ENCODE measurements around the gene EIF4E3. TPM values are rescaled to one million over a fixed set of nuclear protein-coding genes. Genes with fewer than 3 reads are reported as not detected.

The EIF4E3 gene
- polyA plus RNA-seq, 1 donor from 2014 or later: 11.4 TPM

DNA sequence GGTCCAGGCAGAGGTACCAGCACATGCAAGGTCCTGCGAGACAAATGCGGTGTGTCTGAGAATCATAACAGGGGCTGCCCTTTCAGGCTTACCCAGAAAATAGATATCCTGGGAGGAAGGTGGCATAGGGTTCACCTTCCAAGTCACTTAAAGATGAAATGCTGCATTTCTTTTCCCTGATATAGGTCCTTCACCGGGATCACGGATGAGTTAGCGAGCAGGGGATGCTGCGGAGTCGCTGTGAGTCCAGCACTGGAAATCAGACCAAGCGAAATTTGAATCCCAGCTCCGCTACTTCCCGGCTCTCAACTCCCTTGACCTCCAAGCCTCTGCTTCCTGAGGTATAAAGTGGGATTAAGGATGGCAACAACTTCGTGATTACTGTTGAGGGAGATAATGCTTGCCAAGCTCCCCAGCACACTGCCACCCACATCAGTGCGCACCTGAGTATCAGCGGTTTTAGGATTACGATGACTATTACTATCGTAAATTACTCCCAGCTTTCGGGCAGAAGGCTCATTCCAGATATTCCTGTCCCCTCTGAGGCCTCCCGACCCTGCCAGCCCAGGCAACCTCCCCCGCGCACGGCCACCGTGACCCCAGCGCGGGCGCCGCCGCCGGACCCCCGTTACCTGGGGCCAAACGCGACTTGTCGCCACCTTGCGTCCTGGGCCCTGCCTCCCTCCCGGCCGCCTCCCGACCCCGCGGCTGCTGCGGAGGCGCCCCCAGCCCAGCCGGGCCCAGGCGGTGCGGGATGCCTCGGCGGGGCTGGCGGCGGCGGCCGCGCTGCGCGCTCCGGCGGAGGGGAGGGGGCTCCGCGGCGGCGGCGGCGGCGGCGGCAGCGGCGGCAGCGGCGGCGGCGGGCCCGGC is 27.9 kb upstream of the EIF4E3 start:
- no peaks in the 10 kb centered on the region for H3K36me3 ChIP-seq (ENCODE audit: insufficient read depth, low read length)
- H3K27ac ChIP-seq (ENCODE audit: low read length): peak overlapping the region; percentile 20
- H3K9ac ChIP-seq (ENCODE audit: low read length): peak overlapping the region; percentile 78
- TF ChIP-seq, protein P1, sequence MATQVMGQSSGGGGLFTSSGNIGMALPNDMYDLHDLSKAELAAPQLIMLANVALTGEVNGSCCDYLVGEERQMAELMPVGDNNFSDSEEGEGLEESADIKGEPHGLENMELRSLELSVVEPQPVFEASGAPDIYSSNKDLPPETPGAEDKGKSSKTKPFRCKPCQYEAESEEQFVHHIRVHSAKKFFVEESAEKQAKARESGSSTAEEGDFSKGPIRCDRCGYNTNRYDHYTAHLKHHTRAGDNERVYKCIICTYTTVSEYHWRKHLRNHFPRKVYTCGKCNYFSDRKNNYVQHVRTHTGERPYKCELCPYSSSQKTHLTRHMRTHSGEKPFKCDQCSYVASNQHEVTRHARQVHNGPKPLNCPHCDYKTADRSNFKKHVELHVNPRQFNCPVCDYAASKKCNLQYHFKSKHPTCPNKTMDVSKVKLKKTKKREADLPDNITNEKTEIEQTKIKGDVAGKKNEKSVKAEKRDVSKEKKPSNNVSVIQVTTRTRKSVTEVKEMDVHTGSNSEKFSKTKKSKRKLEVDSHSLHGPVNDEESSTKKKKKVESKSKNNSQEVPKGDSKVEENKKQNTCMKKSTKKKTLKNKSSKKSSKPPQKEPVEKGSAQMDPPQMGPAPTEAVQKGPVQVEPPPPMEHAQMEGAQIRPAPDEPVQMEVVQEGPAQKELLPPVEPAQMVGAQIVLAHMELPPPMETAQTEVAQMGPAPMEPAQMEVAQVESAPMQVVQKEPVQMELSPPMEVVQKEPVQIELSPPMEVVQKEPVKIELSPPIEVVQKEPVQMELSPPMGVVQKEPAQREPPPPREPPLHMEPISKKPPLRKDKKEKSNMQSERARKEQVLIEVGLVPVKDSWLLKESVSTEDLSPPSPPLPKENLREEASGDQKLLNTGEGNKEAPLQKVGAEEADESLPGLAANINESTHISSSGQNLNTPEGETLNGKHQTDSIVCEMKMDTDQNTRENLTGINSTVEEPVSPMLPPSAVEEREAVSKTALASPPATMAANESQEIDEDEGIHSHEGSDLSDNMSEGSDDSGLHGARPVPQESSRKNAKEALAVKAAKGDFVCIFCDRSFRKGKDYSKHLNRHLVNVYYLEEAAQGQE (IDR thresholded peaks at IDR 0.05; ENCODE audit: borderline replicate concordance): no peak
- TF ChIP-seq SMC3 (conservative IDR thresholded peaks at IDR 0.05; ENCODE audit: poor library complexity) (peak; percentile 30), TAF1 (IDR thresholded peaks at IDR 0.05; ENCODE audit: low read depth) (no peak)
- TF ChIP-seq, protein P2, sequence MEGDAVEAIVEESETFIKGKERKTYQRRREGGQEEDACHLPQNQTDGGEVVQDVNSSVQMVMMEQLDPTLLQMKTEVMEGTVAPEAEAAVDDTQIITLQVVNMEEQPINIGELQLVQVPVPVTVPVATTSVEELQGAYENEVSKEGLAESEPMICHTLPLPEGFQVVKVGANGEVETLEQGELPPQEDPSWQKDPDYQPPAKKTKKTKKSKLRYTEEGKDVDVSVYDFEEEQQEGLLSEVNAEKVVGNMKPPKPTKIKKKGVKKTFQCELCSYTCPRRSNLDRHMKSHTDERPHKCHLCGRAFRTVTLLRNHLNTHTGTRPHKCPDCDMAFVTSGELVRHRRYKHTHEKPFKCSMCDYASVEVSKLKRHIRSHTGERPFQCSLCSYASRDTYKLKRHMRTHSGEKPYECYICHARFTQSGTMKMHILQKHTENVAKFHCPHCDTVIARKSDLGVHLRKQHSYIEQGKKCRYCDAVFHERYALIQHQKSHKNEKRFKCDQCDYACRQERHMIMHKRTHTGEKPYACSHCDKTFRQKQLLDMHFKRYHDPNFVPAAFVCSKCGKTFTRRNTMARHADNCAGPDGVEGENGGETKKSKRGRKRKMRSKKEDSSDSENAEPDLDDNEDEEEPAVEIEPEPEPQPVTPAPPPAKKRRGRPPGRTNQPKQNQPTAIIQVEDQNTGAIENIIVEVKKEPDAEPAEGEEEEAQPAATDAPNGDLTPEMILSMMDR (IDR thresholded peaks at IDR 0.05; ENCODE audit: poor library complexity, severe bottlenecking): peak; percentile 29
- H3K9me2 ChIP-seq (ENCODE audit: insufficient read depth, low read length): no peaks in the 10 kb centered on the region
- H4K20me1 ChIP-seq (ENCODE audit: insufficient read depth): no peaks in the 10 kb centered on the region
- peak overlapping the region; percentile 71 for H3K4me3 ChIP-seq (ENCODE audit: low read length)
- H3F3A ChIP-seq (ENCODE audit: insufficient read depth, low read length, poor library complexity, severe bottlenecking): peaks cover 3% of the 10 kb centered on the region
- H2AFZ ChIP-seq (ENCODE audit: low read depth, low read length): peak overlapping the region; percentile 21
- no peaks in the 10 kb centered on the region for H3K79me2 ChIP-seq (replicated peaks; ENCODE audit: insufficient read depth, low read length)
- H3K27me3 ChIP-seq (ENCODE audit: insufficient read depth, low read depth, low read length): peaks cover 29% of the 10 kb centered on the region
- peak overlapping the region; percentile 41 for H3K4me2 ChIP-seq (ENCODE audit: low read length)
- no peaks in the 10 kb centered on the region for H3K9me3 ChIP-seq (ENCODE audit: low read length)

DNA sequence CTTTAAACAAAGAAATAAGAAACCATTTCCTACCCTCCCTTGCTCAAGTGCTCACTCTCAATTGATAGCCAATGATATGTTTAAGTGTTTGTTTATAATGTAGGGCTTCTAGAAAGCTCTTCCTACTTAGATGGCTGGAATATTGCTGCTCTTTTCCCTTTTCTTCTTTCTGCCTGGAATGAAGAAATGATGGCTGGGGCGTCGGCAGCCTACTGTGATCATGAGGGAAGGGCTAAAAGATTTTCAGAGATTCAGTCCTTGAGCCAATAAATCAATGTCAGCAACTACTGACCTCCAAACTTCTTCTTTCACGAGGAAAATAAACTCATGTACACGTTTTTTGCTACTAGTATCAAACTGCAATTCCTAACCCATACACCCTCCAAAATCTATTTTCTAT is 26.4 kb upstream of the EIF4E3 start:
- H3K9me2 ChIP-seq (ENCODE audit: insufficient read depth, low read length): no peaks in the 10 kb centered on the region
- no peaks in the 10 kb centered on the region for H4K20me1 ChIP-seq (ENCODE audit: insufficient read depth)
- H3K9ac ChIP-seq (ENCODE audit: low read length): no peak overlapping the region
- TF ChIP-seq RAD21 (conservative IDR thresholded peaks at IDR 0.05) (no peak), MXI1 (conservative IDR thresholded peaks at IDR 0.05; ENCODE audit: poor library complexity, severe bottlenecking) (no peak), TAF1 (IDR thresholded peaks at IDR 0.05; ENCODE audit: low read depth) (no peak), POLR2AphosphoS5 (IDR thresholded peaks at IDR 0.05) (no peak), EZH2 (IDR thresholded peaks at IDR 0.05; ENCODE audit: borderline replicate concordance, insufficient read depth, low read length, poor library complexity, severe bottlenecking) (no peak), SMC3 (conservative IDR thresholded peaks at IDR 0.05; ENCODE audit: poor library complexity) (no peak)
- TF ChIP-seq, protein P1 (IDR thresholded peaks at IDR 0.05; ENCODE audit: borderline replicate concordance): no peak
- H3K27ac ChIP-seq (ENCODE audit: low read length): no peak overlapping the region
- H2AFZ ChIP-seq (ENCODE audit: low read depth, low read length): no peak overlapping the region
- H3K4me3 ChIP-seq (ENCODE audit: low read length): no peak overlapping the region
- H3K27me3 ChIP-seq (ENCODE audit: insufficient read depth, low read depth, low read length): peaks cover 25% of the 10 kb centered on the region
- no peaks in the 10 kb centered on the region for H3K9me3 ChIP-seq (ENCODE audit: low read length)
- peaks cover 3% of the 10 kb centered on the region for H3F3A ChIP-seq (ENCODE audit: insufficient read depth, low read length, poor library complexity, severe bottlenecking)
- no peaks in the 10 kb centered on the region for H3K36me3 ChIP-seq (ENCODE audit: insufficient read depth, low read length)
- no peaks in the 10 kb centered on the region for H3K79me2 ChIP-seq (replicated peaks; ENCODE audit: insufficient read depth, low read length)
- H3K4me2 ChIP-seq (ENCODE audit: low read length): no peak overlapping the region

Measured in neural cell (in vitro differentiated cells).